Measurements from ENCODE around the gene PPP1R3F.

The PPP1R3F gene, protein sequence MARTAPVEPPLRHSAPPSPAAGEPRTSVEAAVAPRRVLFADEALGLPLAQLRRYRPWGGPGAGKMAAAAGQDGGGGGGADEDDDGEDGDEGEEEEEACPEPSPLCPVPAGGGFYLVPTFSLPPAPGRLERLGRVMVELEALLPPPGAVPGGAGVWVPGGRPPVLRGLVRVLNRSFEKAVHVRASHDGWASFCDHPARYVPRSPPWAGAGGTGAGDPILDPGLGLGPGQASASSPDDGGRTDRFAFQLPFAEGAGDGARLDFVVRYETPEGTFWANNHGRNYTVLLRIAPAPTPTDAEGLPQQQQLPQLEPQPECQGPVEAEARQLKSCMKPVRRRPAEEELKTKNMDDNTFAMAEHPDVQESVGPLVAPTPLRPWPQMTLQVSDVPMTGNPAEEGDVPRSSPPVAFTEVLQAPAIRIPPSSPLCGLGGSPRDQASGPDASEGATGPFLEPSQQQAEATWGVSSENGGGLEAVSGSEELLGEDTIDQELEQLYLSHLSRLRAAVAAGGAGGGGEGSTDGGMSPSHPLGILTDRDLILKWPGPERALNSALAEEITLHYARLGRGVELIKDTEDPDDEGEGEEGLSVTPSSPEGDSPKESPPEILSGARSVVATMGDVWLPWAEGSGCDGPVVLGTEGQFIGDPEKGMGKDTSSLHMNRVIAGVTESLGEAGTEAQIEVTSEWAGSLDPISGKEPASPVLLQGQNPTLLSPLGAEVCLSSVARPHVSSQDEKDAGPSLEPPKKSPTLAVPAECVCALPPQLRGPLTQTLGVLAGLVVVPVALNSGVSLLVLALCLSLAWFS

DNA sequence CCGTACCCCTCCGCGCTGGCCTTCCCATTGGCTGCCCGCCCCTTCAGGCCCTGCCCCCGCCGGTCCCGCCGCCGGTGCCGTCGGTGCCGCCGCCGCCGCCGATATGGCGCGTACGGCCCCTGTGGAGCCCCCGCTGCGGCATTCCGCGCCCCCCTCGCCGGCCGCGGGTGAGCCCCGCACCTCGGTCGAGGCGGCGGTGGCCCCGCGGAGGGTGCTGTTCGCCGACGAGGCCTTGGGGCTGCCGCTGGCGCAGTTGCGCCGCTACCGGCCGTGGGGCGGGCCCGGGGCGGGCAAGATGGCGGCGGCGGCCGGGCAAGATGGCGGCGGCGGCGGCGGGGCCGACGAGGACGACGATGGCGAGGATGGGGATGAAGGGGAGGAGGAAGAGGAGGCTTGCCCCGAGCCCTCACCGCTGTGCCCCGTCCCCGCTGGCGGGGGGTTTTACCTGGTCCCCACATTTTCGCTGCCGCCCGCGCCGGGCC lies at the start of gene PPP1R3F:
Gene PPP1R3F, plus strand, starts transcription at position 27 of the 482 bp plus-strand sequence. Its CDS starts 77 bp downstream, at position 104.
- Histone ChIP-seq H3K36me3 (ENCODE audit: low read depth) (no peaks in the 10 kb centered on the region), H3K27me3 (ENCODE audit: insufficient read depth, poor library complexity, severe bottlenecking) (no peaks in the 10 kb centered on the region), H3K27ac (ENCODE audit: poor library complexity, severe bottlenecking) (peak within 1 kb of the TSS; percentile 71), H3K4me1 (ENCODE audit: insufficient read depth, poor library complexity, severe bottlenecking) (peaks cover 3% of the 10 kb centered on the region), H3K4me3 (ENCODE audit: severe bottlenecking) (peak within 1 kb of the TSS; percentile 84), H3K9me3 (ENCODE audit: severe bottlenecking) (no peaks in the 10 kb centered on the region)
- DNase-seq (ENCODE audit: low spot score) = no peak
- TF ChIP-seq, protein P1, sequence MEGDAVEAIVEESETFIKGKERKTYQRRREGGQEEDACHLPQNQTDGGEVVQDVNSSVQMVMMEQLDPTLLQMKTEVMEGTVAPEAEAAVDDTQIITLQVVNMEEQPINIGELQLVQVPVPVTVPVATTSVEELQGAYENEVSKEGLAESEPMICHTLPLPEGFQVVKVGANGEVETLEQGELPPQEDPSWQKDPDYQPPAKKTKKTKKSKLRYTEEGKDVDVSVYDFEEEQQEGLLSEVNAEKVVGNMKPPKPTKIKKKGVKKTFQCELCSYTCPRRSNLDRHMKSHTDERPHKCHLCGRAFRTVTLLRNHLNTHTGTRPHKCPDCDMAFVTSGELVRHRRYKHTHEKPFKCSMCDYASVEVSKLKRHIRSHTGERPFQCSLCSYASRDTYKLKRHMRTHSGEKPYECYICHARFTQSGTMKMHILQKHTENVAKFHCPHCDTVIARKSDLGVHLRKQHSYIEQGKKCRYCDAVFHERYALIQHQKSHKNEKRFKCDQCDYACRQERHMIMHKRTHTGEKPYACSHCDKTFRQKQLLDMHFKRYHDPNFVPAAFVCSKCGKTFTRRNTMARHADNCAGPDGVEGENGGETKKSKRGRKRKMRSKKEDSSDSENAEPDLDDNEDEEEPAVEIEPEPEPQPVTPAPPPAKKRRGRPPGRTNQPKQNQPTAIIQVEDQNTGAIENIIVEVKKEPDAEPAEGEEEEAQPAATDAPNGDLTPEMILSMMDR (IDR thresholded peaks at IDR 0.05; ENCODE audit: poor library complexity, severe bottlenecking) = no peak
- ATAC-seq (ENCODE audit: low read depth) = no peak; the same call in 2 of the 3 replicates

DNA sequence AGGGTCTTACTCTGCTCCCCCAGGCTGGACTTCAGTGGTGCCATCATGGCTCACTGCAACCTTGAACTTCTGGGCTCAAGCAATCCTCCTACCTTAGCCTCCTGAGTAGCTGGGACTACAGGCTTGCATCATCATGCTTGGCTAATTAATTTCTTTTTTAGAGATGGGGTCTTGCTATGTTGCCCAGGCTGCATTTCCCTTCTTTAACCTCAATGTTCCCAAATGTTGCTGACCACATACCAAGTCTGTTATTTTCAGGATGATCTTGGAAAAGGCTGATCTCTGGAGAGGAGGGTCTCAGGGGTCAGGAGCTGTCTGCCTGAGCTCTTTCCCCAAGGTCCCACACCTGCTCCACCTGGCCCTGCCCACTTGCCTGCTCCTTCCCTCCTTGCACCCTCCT lies 49.5 kb upstream of the PPP1R3F start:
- TF ChIP-seq, protein P1 (IDR thresholded peaks at IDR 0.05; ENCODE audit: poor library complexity, severe bottlenecking) = no peak
- Histone ChIP-seq H3K9me3 (ENCODE audit: severe bottlenecking) (no peaks in the 10 kb centered on the region), H3K4me1 (ENCODE audit: insufficient read depth, poor library complexity, severe bottlenecking) (no peaks in the 10 kb centered on the region), H3K27ac (ENCODE audit: poor library complexity, severe bottlenecking) (no peak overlapping the region), H3K27me3 (ENCODE audit: insufficient read depth, poor library complexity, severe bottlenecking) (no peaks in the 10 kb centered on the region), H3K36me3 (ENCODE audit: low read depth) (no peaks in the 10 kb centered on the region), H3K4me3 (ENCODE audit: severe bottlenecking) (no peak overlapping the region)
- no peak for ATAC-seq (ENCODE audit: low read depth)
- no peak for DNase-seq (ENCODE audit: low spot score)

DNA sequence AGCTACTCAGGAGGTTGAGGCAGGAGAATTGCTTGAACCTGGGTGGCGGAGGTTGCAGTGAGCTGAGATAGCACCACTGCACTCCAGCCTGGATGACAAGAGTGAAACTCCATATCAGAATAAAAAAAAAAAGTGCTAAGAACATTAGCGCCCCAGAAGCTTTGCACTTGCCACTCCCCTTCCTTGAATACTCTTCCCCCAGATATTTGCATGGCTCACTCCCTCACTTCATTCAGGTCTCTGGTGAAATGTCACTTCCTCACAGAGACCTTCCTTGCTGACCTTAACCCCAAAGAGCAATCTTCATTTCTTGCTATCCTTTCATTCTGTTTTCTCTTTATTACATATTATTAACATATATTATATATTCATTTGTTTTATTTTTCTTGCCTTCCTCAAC lies 47.7 kb upstream of the PPP1R3F start:
- Histone ChIP-seq H3K4me3 (ENCODE audit: severe bottlenecking) (no peak overlapping the region), H3K27me3 (ENCODE audit: insufficient read depth, poor library complexity, severe bottlenecking) (peaks cover 6% of the 10 kb centered on the region), H3K27ac (ENCODE audit: poor library complexity, severe bottlenecking) (no peak overlapping the region), H3K4me1 (ENCODE audit: insufficient read depth, poor library complexity, severe bottlenecking) (no peaks in the 10 kb centered on the region), H3K36me3 (ENCODE audit: low read depth) (no peaks in the 10 kb centered on the region), H3K9me3 (ENCODE audit: severe bottlenecking) (no peaks in the 10 kb centered on the region)
- TF ChIP-seq, protein P1 (IDR thresholded peaks at IDR 0.05; ENCODE audit: poor library complexity, severe bottlenecking) = no peak
- no peak for ATAC-seq (ENCODE audit: low read depth)
- no peak for DNase-seq (ENCODE audit: low spot score)

DNA sequence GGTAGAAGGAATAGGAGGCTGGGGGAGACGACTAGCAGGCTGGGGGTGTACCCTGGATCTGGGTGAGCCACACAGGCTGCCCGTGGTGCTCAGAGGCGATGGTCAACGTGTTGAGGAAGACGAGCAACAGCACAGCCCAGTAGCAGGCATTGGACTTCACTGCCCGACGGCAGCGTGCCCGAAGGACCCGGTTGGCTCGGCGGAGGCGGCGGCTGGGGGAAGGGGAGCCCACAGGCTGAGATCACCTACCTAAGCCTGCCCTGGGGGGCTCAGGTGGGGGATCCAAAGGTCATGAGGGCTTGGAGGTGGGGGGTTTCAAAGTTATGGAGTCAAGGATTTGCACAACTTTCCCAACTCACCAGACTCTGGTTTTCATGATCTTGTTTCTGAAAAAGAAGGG lies 43.7 kb upstream of the PPP1R3F start:
- no peak overlapping the region for H3K27ac ChIP-seq (ENCODE audit: poor library complexity, severe bottlenecking)
- H3K4me1 ChIP-seq (ENCODE audit: insufficient read depth, poor library complexity, severe bottlenecking) = no peaks in the 10 kb centered on the region
- TF ChIP-seq, protein P1 (IDR thresholded peaks at IDR 0.05; ENCODE audit: poor library complexity, severe bottlenecking) = no peak
- no peaks in the 10 kb centered on the region for H3K36me3 ChIP-seq (ENCODE audit: low read depth)
- ATAC-seq (ENCODE audit: low read depth) = no peak
- no peak overlapping the region for H3K4me3 ChIP-seq (ENCODE audit: severe bottlenecking)
- no peaks in the 10 kb centered on the region for H3K9me3 ChIP-seq (ENCODE audit: severe bottlenecking)
- DNase-seq (ENCODE audit: low spot score) = no peak
- H3K27me3 ChIP-seq (ENCODE audit: insufficient read depth, poor library complexity, severe bottlenecking) = peaks cover 6% of the 10 kb centered on the region
